Measurements from ENCODE around the gene GIMAP2. TPM values are rescaled to one million over a fixed set of nuclear protein-coding genes. Genes with fewer than 3 reads are reported as not detected.
"Not testable (repeated sequence)": the region's sequence is repeated elsewhere in the genome, so short reads cannot be mapped to it uniquely, and the experiment has no call there.

The GIMAP2 gene
- total RNA-seq, 2 donors from 2014 or later, result 0.66 to 3.9 TPM

DNA sequence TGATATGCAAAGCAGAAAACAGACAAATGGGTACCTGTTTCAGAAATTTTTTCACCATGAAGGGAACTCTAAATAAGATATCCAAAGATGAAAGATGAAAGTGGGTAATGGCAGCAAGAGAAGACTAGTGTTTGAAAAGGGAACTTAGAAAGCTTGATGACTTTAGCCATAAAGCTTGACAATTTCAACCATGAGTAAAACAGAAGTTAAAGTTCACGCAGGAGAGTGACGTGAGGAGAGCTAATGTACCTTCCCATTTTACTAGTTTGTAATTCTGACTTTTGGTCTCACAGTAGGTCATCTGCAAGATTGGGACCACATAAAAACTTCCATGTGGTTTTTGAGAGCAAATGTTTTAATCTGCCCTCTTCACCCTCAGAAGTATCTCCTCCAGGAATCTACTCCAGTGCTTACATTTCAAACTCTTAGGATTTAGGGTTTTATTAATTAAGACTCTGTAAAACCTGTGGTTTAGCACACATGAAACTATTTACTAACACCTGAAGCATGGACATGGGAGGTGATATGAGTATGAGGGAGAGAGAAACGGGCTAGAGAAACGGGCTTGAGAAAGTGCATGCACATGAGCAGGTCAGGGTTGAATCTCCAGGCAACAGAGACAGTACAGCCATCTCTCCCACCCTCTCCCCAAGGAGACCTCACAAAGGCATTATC is 24.4 kb upstream of the GIMAP2 start:
- H3K36me3 ChIP-seq (replicated peaks in 1 of 2; ENCODE audit: insufficient read depth in 1 of 2, low read depth in 2 of 2), result no peaks in the 10 kb centered on the region
- H3K27me3 ChIP-seq, result no peaks in the 10 kb centered on the region
- peaks cover 0 to 13% (median 0%) of the 10 kb centered on the region in 3 donors for H3K9me3 ChIP-seq
- no peak overlapping the region for H3K4me3 ChIP-seq
- H3K27ac ChIP-seq, result no peak overlapping the region
- DNase-seq (no peak), ATAC-seq (no peak)
- no peak for TF ChIP-seq POLR2A (IDR thresholded peaks at IDR 0.05)
- TF ChIP-seq, protein P1, sequence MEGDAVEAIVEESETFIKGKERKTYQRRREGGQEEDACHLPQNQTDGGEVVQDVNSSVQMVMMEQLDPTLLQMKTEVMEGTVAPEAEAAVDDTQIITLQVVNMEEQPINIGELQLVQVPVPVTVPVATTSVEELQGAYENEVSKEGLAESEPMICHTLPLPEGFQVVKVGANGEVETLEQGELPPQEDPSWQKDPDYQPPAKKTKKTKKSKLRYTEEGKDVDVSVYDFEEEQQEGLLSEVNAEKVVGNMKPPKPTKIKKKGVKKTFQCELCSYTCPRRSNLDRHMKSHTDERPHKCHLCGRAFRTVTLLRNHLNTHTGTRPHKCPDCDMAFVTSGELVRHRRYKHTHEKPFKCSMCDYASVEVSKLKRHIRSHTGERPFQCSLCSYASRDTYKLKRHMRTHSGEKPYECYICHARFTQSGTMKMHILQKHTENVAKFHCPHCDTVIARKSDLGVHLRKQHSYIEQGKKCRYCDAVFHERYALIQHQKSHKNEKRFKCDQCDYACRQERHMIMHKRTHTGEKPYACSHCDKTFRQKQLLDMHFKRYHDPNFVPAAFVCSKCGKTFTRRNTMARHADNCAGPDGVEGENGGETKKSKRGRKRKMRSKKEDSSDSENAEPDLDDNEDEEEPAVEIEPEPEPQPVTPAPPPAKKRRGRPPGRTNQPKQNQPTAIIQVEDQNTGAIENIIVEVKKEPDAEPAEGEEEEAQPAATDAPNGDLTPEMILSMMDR (IDR thresholded peaks at IDR 0.05), result no peak
- H3K4me1 ChIP-seq, result peaks cover 4% of the 10 kb centered on the region
- WGBS, 2 donors, result 75 to 91% methylated on average over 4 of the region's 4 CpGs
- intact Hi-C loops (cut with DNase I), result no loop called here

GRCh38 chr7:150662821-150663220 is 22.7 kb upstream of the GIMAP2 start:
- not testable (repeated sequence) for ATAC-seq

DNA sequence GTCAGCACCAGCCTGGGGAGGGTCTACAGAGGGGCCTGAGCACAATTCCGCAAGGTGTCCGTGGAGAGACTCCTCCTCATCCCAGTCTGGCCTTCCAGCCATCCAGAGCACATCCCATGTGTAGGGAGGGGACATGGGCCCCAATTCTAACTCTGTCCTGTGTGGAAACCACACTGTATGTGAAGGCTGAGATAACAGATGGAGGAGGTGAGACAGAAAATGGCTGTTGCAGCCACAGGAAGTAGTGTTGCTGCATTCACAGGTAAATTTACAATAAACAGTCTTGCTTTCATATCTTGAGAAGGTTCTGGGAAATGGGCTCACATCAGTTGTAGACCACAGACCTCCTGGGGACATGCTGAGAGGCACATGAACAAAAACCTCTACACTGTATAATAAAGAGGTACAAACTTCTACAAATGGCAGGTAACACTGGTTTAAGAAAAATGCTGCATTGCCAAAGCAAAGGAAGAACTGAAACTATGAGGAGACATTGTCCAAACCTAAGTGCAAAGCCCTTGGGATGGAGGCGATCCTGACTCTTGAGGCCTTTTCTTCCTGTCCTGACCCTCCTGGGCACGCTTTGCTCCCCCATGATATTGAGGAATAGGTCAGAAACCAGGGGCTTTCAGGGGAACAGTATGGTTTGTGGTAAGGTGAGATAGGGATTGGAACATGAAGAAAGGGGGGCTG is 21.6 kb upstream of the GIMAP2 start:
- DNase-seq, result no peak
- no peak for ATAC-seq
- Histone ChIP-seq H3K4me1 (no peaks in the 10 kb centered on the region), H3K4me3 (no peak overlapping the region), H3K27ac (no peak overlapping the region), H3K36me3 (replicated peaks in 1 of 2; ENCODE audit: insufficient read depth in 1 of 2, low read depth in 2 of 2) (no peaks in the 10 kb centered on the region), H3K27me3 (no peaks in the 10 kb centered on the region), H3K9me3 (no peaks in the 10 kb centered on the region)
- TF ChIP-seq, protein P1 (IDR thresholded peaks at IDR 0.05), result no peak
- TF ChIP-seq POLR2A (IDR thresholded peaks at IDR 0.05), result no peak
- WGBS, 2 donors, result 84 to 93% methylated on average over 4 of the region's 4 CpGs
- intact Hi-C loops (cut with DNase I), result no loop called here

More at GRCh38 chr7:150662821-150663220, 22.7 kb upstream of the GIMAP2 start:
- H3K4me3 ChIP-seq; DNase-seq; H3K9me3 ChIP-seq; H3K4me1 ChIP-seq; H3K27ac ChIP-seq; H3K27me3 ChIP-seq; intact Hi-C loops (cut with DNase I); H3K36me3 ChIP-seq (replicated peaks in 1 of 2; ENCODE audit: insufficient read depth in 1 of 2, low read depth in 2 of 2): not testable (repeated sequence)

- DNase-seq (no peak), ATAC-seq (no peak)
- Histone ChIP-seq H3K27ac (no peak overlapping the region), H3K9me3 (no peaks in the 10 kb centered on the region), H3K36me3 (replicated peaks in 1 of 2; ENCODE audit: insufficient read depth in 1 of 2, low read depth in 2 of 2) (no peaks in the 10 kb centered on the region), H3K4me3 (no peak overlapping the region), H3K4me1 (no peaks in the 10 kb centered on the region), H3K27me3 (no peaks in the 10 kb centered on the region)
- WGBS, 2 donors, result 85 to 88% methylated on average over 9 of the region's 9 CpGs
- TF ChIP-seq, protein P1 (IDR thresholded peaks at IDR 0.05), result no peak
- TF ChIP-seq POLR2A (IDR thresholded peaks at IDR 0.05), result no peak
- intact Hi-C loops (cut with DNase I), result no loop called here
Measured at GRCh38 chr7:150665089-150665748, 20.3 kb upstream of the GIMAP2 start.

DNA sequence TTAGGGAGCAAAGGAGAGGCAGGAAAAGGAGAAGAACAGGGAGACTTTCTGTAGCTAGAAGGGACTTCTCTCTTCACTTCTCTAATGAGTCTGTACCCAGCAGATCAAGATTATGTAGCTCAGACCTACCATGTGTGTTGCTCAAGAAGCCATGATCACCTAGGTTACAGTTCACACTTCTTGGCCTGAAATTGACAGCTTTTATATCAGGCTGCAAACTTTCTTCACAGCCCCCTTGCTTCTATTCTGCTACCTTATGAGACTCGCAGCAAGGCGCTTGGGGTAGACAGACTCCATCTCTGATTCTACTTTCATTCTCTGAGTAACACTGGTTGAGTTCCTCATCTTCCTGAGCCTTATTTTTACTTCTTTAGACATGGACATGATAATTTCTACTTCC is 19.6 kb upstream of the GIMAP2 start:
- 89 to 93% methylated on average over 2 of the region's 2 CpGs for WGBS, 2 donors
- ATAC-seq, result no peak
- no peak overlapping the region for H3K4me3 ChIP-seq
- no peak for DNase-seq
- no peaks in the 10 kb centered on the region for H3K9me3 ChIP-seq
- no peak overlapping the region for H3K27ac ChIP-seq
- no peaks in the 10 kb centered on the region for H3K4me1 ChIP-seq
- H3K36me3 ChIP-seq (replicated peaks in 1 of 2; ENCODE audit: insufficient read depth in 1 of 2, low read depth in 2 of 2), result no peaks in the 10 kb centered on the region
- H3K27me3 ChIP-seq, result no peaks in the 10 kb centered on the region
- TF ChIP-seq, protein P1 (IDR thresholded peaks at IDR 0.05), result no peak
- TF ChIP-seq POLR2A (IDR thresholded peaks at IDR 0.05), result no peak
- intact Hi-C loops (cut with DNase I), result no loop called here

Measured in body of pancreas (tissue), 4 donors.